Thoracic aorta (tissue), 2 donors: ENCODE data around the gene ABTB1. TPM values are rescaled to one million over a fixed set of nuclear protein-coding genes. Genes with fewer than 3 reads are reported as not detected.

Experiments
- ATAC-seq: fragments of 150-250 bp; one replicate; pipeline ENCODE4 v1.8.0; 2017; ENCODE audit warnings: low read depth; ENCODE audit not compliant: insufficient number of reproducible peaks, low FRiP score
- DNase-seq: peaks from one replicate; pipeline ENCODE4 v3.0.0-alpha.2; 2020; ENCODE audit warnings: low spot score
- H3K27ac ChIP-seq, 2 donors: fragments of 200-600 bp; sonication (generic); 1 replicate in 1 of 2; 2 replicates in 1 of 2; pipeline ENCODE4 v1.5.1; 2016; ENCODE audit warnings: mild to moderate bottlenecking in 2 of 2, moderate library complexity in 2 of 2
- H3K27me3 ChIP-seq: fragments of 200-600 bp; sonication (generic); replicated peaks from 2 replicates; pipeline ENCODE4 v1.6.0; 2016; ENCODE audit warnings: mild to moderate bottlenecking; ENCODE audit not compliant: insufficient read depth
- H3K36me3 ChIP-seq: fragments of 200-600 bp; sonication (generic); one replicate; pipeline ENCODE4 v1.5.1; 2016
- H3K4me1 ChIP-seq, 2 donors: fragments of 200-600 bp; sonication (generic); 1 replicate in 1 of 2; 2 replicates in 1 of 2; pipeline versions ENCODE4 v1.5.1 to v1.6.0; 2016; ENCODE audit warnings: low read depth in 2 of 2, mild to moderate bottlenecking in 1 of 2; ENCODE audit not compliant: control insufficient read depth in 1 of 2
- H3K4me3 ChIP-seq: fragments of 200-600 bp; sonication (generic); 2 replicates; pipeline ENCODE4 v1.5.1; 2016; ENCODE audit warnings: mild to moderate bottlenecking
- H3K9me3 ChIP-seq: fragments of 200-600 bp; sonication (generic); 2 replicates; pipeline ENCODE4 v1.5.1; 2016
- CTCF ChIP-seq: fragments of 200-600 bp; sonication (generic); IDR thresholded peaks from one replicate; pipeline ENCODE4 v1.5.1; 2019; ENCODE audit warnings: antibody characterized with exemption
- total RNA-seq, 2 donors: library from RNA; depleted of rRNA; stranded (reverse); fragments of >200 nt; gene quantifications; one replicate each; pipeline versions ENCODE4 v1.1.0 to v1.2.3, GENCODE V29; 2016

ABTB1 gene
- total RNA-seq, 2 donors from 2014 or later = 71.7 to 78.7 TPM

- peaks cover 39% of the 10 kb centered on the region for H3K36me3 ChIP-seq
Observed at GRCh38 chr3:127675651-127676391, 3.1 kb downstream of the ABTB1 start.

GRCh38 chr3:127676456-127676855 is 3.7 kb downstream of the ABTB1 start:
- TF ChIP-seq CTCF = no peak
- Histone ChIP-seq H3K27ac (no peak overlapping the region), H3K27me3 (no peaks in the 10 kb centered on the region), H3K36me3 (peaks cover 39% of the 10 kb centered on the region), H3K9me3 (no peaks in the 10 kb centered on the region), H3K4me3 (no peak overlapping the region), H3K4me1 (peaks cover 14 to 35% of the 10 kb centered on the region in 2 donors)
- DNase-seq = no peak
- no peak for ATAC-seq

More at GRCh38 chr3:127675651-127676391, 3.1 kb downstream of the ABTB1 start:
- DNase-seq = no peak
- Histone ChIP-seq H3K4me3 (no peak overlapping the region), H3K27me3 (no peaks in the 10 kb centered on the region), H3K4me1 (peaks cover 16 to 38% of the 10 kb centered on the region in 2 donors), H3K9me3 (no peaks in the 10 kb centered on the region), H3K27ac (no peak overlapping the region)
- no peak for TF ChIP-seq CTCF
- ATAC-seq = no peak

- Histone ChIP-seq H3K27ac (no peak overlapping the region), H3K36me3 (peaks cover 39% of the 10 kb centered on the region), H3K9me3 (no peaks in the 10 kb centered on the region), H3K4me3 (no peak overlapping the region), H3K4me1 (peaks cover 10 to 30% of the 10 kb centered on the region in 2 donors), H3K27me3 (no peaks in the 10 kb centered on the region)
- DNase-seq (no peak), ATAC-seq (no peak)
- no peak for TF ChIP-seq CTCF
Observed at GRCh38 chr3:127676921-127677351, 4.2 kb downstream of the ABTB1 start.

GRCh38 chr3:127677541-127678314 is 5.0 kb downstream of the ABTB1 start:
- H3K4me3 ChIP-seq = no peak overlapping the region
- ATAC-seq (no peak), DNase-seq (no peak)
- peaks cover 39% of the 10 kb centered on the region for H3K36me3 ChIP-seq
- H3K27me3 ChIP-seq = no peaks in the 10 kb centered on the region
- H3K9me3 ChIP-seq = no peaks in the 10 kb centered on the region
- TF ChIP-seq CTCF = no peak
- peaks cover 10 to 26% of the 10 kb centered on the region in 2 donors for H3K4me1 ChIP-seq
- H3K27ac ChIP-seq = no peak overlapping the region

- TF ChIP-seq CTCF = no peak
Observed at GRCh38 chr3:127678315-127678599, 5.5 kb downstream of the ABTB1 start.

More at GRCh38 chr3:127678315-127678599, 5.5 kb downstream of the ABTB1 start:
- no peak for ATAC-seq
- peaks cover 39% of the 10 kb centered on the region for H3K36me3 ChIP-seq
- H3K27me3 ChIP-seq = no peaks in the 10 kb centered on the region
- H3K27ac ChIP-seq = no peak overlapping the region
- H3K9me3 ChIP-seq = no peaks in the 10 kb centered on the region
- DNase-seq = no peak
- peaks cover 10 to 26% of the 10 kb centered on the region in 2 donors for H3K4me1 ChIP-seq
- H3K4me3 ChIP-seq = no peak overlapping the region
